ENCODE data around the gene AIP.

AIP gene

DNA sequence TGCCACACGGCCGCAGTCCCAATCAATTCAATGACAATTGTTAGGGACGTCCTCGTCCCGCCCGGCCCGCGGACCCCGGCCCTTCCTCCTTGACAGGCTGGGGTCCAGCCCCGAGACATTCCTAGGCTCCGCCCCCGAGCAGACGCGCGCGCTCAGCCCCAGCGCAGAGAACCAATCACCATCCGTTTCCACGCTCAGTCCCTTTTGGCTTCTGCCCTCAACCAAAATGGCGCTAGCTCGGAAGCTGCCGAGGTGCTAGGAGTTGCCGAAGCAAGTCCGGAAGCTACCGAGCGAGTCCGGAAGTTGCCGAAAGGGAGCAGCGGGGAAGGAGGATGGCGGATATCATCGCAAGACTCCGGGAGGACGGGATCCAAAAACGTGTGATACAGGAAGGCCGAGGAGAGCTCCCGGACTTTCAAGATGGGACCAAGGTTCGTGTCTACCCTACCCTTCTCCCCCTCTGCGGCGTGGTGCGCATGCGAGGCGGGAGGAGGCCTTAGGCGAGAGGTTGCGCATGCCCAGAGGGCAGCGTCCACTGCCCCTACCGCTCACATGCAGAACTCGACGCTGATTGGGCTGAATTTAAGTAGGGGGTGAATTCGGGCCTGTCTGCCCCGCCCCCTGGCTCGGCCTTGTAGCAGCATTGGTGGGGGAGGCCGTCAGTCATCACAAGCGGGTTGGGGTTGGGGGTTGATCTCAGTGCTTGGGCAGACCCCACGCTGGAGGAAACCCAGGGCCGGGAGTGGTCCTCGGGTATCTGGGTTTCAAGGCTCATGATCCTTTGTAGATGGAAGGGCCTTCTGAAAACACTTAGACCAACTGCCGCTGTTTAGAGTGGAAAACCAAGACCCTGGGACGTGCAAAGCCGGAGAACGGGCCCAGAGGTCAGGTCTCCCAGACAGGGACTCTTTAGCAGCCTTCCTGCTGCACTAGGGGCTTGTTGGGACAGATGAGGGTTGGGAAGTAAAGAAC, at the start of gene AIP:
Gene AIP, plus strand, starts transcription at position 200 of the 972 bp plus-strand sequence. Its CDS starts 133 bp downstream, at position 333.
- peak; percentile 90 to 94 for DNase-seq (ENCODE audit: low read depth in 2 of 2)

DNA sequence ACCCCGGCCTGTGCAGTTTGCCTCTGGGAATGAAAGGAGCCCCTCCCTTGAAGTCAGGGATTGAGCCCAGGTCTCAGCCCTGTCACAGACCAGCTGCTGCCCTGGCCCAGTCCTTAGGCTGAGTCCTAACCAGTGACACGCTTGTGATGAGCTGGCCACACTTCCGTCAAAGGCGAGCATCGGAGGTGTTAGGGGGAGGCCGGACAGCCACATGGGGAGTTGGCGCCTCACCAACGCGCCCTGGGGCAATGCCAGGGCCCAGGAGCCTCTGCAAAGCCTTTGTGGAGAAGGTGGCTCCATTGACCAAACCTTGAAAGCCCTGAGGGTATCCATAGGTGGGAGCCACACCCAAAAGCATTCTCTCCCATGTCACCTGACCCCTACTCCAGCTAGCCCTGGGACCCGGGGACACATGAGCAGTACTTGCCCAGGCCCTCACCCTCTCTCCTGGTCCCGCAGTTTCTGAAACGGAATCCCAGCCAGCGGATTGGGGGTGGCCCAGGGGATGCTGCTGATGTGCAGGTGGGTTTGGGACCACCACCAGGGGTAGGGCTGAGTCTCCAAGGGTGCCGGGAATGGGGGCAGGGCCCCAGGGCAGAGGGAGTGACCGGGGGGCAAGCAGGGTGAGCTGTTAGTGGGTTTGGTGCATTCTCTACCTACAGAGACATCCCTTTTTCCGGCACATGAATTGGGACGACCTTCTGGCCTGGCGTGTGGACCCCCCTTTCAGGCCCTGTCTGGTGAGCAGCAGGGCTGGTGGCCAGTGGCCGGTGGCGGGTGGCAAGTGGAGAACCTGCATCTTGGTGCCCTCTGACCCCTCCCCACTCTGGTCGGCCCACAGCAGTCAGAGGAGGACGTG, 49.1 kb upstream of the AIP start:
- no peak for DNase-seq (ENCODE audit: low read depth in 2 of 2)

GRCh38 chr11:67434395-67434881, 48.4 kb upstream of the AIP start:
- DNase-seq (ENCODE audit: low read depth in 2 of 2), result no peak

DNA sequence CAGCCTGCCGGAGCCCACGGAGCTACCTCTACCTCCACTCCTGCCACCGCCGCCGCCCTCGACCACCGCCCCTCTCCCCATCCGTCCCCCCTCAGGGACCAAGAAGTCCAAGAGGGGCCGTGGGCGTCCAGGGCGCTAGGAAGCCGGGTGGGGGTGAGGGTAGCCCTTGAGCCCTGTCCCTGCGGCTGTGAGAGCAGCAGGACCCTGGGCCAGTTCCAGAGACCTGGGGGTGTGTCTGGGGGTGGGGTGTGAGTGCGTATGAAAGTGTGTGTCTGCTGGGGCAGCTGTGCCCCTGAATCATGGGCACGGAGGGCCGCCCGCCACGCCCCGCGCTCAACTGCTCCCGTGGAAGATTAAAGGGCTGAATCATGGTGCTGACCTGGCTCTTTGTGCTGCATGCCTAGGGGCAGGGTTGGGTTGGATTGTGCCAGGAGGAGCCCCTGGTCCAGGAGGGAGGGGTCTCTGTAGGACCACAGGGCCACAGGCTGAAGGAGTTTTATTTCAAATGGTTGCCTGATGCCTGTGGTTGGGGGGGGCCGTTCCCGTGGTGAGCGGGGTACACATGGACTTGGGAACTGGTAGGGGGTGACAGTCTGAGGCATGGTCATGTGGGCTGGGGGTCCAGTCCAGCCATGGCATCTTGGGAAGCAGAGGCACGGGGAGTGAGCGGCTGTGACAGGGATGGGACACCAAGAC, 47.6 kb upstream of the AIP start:
- DNase-seq (ENCODE audit: low read depth in 2 of 2), result no peak

DNA sequence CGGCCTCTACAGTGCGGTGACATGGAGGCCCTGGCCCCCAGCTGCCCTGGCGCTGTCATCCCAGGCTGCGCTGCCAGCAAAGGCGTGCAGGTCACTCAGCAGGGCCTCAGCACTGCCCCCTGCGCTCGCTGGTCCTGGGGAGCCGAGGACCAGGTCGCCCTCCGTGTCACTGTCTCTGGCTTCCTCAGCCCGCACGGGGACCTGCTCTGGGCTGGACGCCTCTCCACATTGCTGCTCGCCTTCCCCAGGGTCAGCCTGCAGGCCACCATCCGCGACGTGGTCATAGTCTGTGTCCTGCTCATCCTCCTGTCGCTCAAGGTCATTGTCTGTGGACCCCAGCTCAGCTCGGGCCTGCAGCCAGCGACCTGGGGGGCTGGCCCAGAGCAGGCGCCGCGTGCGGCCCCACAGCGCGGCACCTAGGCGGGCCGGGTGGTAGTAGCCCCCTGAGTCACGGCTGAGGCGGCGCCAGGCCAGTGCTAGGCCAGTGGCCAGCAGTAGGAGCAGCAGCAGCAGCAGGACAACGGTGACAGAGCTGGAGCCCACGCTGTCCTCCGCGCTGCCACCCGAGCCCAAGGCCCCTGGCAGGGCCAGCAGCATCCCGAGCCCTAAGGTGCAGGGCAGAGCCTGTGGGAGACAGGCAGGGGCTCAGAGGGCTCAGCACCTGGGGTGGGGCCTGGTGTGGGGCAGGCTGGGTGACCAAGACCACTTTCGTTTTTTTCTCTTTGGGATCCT, 46.9 kb upstream of the AIP start:
- DNase-seq (ENCODE audit: low read depth in 2 of 2), result no peak

DNA sequence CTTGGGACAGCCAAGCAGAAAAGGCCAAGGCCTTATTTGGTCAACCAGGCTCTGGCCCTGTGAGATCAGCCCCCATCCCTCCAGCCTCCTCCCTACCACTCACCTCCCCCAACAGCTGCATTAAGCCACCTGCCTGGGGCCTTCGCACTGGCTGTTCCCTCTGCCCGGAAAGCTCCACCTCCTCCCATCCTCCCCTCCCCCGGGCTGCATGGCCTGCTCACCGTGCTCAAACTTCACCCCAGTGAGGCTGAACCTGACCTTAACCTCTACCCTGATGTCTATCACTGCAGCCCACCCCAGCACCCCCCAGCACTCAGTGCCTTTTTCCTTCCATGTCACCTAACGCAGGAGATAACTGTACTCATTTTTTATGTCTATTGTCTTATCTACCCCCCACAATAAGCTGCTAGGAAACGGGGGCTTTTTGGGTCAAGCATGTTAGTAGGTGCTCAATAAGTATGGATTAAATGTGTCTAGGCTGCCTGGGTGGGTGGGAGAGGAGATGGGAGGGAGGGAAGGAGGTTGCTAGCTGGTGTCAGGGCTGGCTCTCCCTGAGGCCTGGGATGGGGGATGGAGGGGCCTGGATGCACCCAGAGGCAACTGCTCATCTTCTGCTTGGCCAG, 46.3 kb upstream of the AIP start:
- DNase-seq (ENCODE audit: low read depth in 2 of 2), result no peak

DNA sequence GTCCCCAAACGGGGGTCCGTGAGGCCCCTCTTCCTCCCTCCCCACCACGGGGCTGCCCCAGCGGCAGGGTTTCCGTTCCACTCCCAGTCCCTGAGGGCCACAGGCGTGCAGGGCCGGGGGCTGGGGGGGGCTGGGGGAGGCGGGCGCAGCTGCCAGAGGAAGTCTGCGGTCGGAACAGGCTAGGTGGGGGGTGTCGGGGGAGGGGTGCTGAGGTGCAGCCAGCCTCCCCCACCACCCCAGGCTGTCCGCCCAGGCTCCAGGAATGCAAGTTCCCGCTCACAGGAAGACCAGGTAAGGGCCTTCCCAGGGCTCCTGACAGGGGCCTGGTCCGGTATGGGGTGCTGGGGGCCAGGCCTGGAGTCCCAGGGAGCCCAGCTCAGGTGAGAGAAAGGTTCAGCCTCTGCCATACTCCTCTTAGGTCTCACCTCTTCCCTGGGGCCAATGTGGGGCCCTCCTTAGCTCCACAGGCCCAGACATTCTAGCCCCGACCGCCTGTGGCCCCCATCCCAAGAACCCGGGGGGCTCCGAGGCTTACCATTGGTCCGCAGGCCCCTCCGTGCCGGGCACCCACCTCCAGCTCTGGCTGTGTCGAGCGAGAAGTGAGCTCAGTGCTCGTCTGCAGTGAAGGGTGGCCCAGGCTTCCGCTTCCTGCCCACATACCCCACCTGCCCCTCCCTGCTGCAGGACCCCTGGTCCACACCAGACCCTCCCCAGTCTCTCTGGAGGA, 45.6 kb upstream of the AIP start, which contains the start of gene PTPRCAP:
Gene PTPRCAP, minus strand, starts transcription at position 601 of the 727 bp plus-strand sequence. Its CDS starts 63 bp downstream, at position 538.
- peak; percentile 51 to 57 for DNase-seq (ENCODE audit: low read depth in 2 of 2)

- no peak for DNase-seq (ENCODE audit: low read depth in 2 of 2)
Observed at GRCh38 chr11:67437809-67438157, 45.0 kb upstream of the AIP start.

- no peak for DNase-seq (ENCODE audit: low read depth in 2 of 2)
Observed at GRCh38 chr11:67438158-67438902, 44.5 kb upstream of the AIP start.

GRCh38 chr11:67439321-67440228, 43.3 kb upstream of the AIP start:
- DNase-seq (ENCODE audit: low read depth in 2 of 2), result no peak

GRCh38 chr11:67440229-67441097, 42.4 kb upstream of the AIP start:
- no peak for DNase-seq (ENCODE audit: low read depth in 2 of 2)

GRCh38 chr11:67441098-67441563, 41.7 kb upstream of the AIP start:
- no peak for DNase-seq (ENCODE audit: low read depth in 2 of 2)

DNA sequence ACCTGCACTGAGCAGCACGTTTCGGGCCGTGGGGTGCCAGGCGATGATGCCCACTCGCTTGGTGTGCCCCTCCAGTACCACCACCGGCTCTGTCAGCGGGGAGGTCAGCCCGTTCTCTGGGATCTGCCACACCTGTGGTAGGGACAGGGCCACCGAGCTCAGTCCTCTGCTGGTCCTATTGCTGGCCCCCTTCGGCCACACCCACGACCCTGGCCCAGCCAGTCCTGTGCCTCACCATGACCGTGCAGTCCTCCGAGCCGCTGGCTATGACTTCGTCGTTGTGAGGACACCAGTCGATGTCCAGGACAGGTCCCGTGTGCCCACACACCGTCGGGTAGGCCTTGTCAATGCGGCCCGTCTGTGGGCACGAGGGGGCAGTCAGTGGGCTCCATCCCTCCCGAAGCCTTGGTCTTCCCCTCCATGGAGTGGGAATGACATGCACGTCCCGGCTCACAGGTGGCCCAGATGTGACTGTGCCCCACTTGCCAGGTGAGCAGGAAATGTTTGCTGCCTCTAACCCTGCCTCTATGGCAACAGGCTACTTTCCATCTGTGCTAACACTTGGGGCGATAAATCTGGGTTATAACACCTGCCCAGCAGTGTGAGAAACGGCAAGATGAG, 41.0 kb upstream of the AIP start:
- no peak for DNase-seq (ENCODE audit: low read depth in 2 of 2)

GRCh38 chr11:67442504-67443404, 40.1 kb upstream of the AIP start:
- no peak for DNase-seq (ENCODE audit: low read depth in 2 of 2)

DNA sequence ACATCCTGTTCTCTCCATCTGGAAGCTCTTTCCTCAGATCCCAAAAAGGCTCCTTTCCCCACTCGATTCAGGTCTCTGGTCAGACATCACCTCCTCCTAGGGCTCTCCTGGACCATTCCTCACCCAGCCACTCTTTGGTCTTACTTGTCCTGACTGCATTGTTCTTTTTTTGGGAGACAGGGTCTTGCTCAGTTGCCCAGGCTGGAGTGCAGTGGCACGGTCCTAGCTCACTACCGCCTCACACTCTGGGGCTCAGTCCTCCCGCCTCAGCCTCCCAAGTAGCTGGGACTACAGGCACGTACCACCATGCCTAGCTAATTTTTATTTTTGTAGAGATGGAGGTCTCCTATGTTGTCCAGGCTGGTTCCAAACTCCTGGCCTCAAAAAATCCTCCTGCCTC, 37.3 kb upstream of the AIP start:
- no peak for DNase-seq (ENCODE audit: low read depth in 2 of 2)
